Measurements from ENCODE around the gene VWC2L. TPM values are rescaled to one million over a fixed set of nuclear protein-coding genes. Genes with fewer than 3 reads are reported as not detected.

The VWC2L gene
- total and polyA plus RNA-seq, 2 donors (not counting 3 experiments of a cell fraction or from before 2014, with no cell fraction given): not detected

- POLR2A ChIA-PET: no interaction called here
- Histone ChIP-seq H3K4me3 (replicated peaks in 1 of 3; ENCODE audit: insufficient read depth in 1 of 3, low read depth in 1 of 3, low read length in 3 of 3) (no peak overlapping the region), H3K79me2 (ENCODE audit: control insufficient read depth, insufficient read depth, low read length) (no peaks in the 10 kb centered on the region), H4K20me1 (replicated peaks; ENCODE audit: control insufficient read depth, extremely low read depth, insufficient read depth, low read length) (no peaks in the 10 kb centered on the region), H3K36me3 (ENCODE audit: control insufficient read depth in 2 of 2, extremely low read depth in 1 of 2, insufficient read depth in 2 of 2, low read length in 2 of 2) (no peaks in the 10 kb centered on the region), H3K9me1 (replicated peaks; ENCODE audit: control insufficient read depth, extremely low read depth, insufficient read depth, low read length) (no peaks in the 10 kb centered on the region), H2AFZ (ENCODE audit: low read depth, low read length) (no peak overlapping the region), H3K4me1 (ENCODE audit: control insufficient read depth, extremely low read depth, insufficient read depth, low read length) (no peaks in the 10 kb centered on the region), H3K27me3 (ENCODE audit: control insufficient read depth in 2 of 2, insufficient read depth in 2 of 2, low read length in 2 of 2) (no peaks in the 10 kb centered on the region), H3K27ac (ENCODE audit: insufficient read depth, low read depth, low read length) (no peak overlapping the region), H3K9ac (replicated peaks; ENCODE audit: extremely low read depth, insufficient read depth, low read length) (no peak overlapping the region), H3K4me2 (ENCODE audit: insufficient read depth, low read length) (no peak overlapping the region), H3K9me3 (replicated peaks; ENCODE audit: control insufficient read depth, insufficient read depth, low read length) (no peaks in the 10 kb centered on the region)
- FAIRE-seq (no peak), DNase-seq (ENCODE audit: low read depth, low spot score) (no peak)
- intact Hi-C loops (cut with micrococcal nuclease) (no loop called here), dilution Hi-C loops (cut with MboI; ENCODE audit: extremely low pct_ligation_motif_present, low sequenced_read_pairs) (no loop called here)
- no TSS peak for BruUV-seq (replicated peaks)
- TF ChIP-seq MAX (IDR thresholded peaks at IDR 0.05; ENCODE audit: insufficient read depth, insufficient read length) (no peak), FOS (IDR thresholded peaks at IDR 0.05; ENCODE audit: borderline replicate concordance, insufficient read depth, low read length) (no peak), JUN (IDR thresholded peaks at IDR 0.05; ENCODE audit: borderline replicate concordance, insufficient read depth, insufficient read length, low read depth) (no peak), EZH2 (IDR thresholded peaks at IDR 0.05; ENCODE audit: borderline replicate concordance, low read depth, low read length, severe bottlenecking) (no peak), POLR2AphosphoS5 (IDR thresholded peaks at IDR 0.05; ENCODE audit: insufficient read depth, low read depth, low read length) (no peak), MYC (IDR thresholded peaks at IDR 0.05; ENCODE audit: low read depth, low read length) (no peak), GATA2 (IDR thresholded peaks at IDR 0.05; ENCODE audit: insufficient read depth, insufficient read length, low read depth, low read length) (no peak), POLR2A (IDR thresholded peaks at IDR 0.05; ENCODE audit: low read depth, low read length) (no peak)
- TF ChIP-seq, protein P1, sequence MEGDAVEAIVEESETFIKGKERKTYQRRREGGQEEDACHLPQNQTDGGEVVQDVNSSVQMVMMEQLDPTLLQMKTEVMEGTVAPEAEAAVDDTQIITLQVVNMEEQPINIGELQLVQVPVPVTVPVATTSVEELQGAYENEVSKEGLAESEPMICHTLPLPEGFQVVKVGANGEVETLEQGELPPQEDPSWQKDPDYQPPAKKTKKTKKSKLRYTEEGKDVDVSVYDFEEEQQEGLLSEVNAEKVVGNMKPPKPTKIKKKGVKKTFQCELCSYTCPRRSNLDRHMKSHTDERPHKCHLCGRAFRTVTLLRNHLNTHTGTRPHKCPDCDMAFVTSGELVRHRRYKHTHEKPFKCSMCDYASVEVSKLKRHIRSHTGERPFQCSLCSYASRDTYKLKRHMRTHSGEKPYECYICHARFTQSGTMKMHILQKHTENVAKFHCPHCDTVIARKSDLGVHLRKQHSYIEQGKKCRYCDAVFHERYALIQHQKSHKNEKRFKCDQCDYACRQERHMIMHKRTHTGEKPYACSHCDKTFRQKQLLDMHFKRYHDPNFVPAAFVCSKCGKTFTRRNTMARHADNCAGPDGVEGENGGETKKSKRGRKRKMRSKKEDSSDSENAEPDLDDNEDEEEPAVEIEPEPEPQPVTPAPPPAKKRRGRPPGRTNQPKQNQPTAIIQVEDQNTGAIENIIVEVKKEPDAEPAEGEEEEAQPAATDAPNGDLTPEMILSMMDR (IDR thresholded peaks at IDR 0.05; ENCODE audit: extremely low read depth in 1 of 2, insufficient read depth in 1 of 2, low read depth in 1 of 2, low read length in 2 of 2): no peak
- CTCF ChIA-PET: no interaction called here
Measured at GRCh38 chr2:214378455-214379103, 32.3 kb upstream of the VWC2L start.
